NT2/D1 (cell line): Measurements from ENCODE around the gene CCNJ.

ENCODE experiments used
- SUZ12 ChIP-seq: IDR thresholded peaks from 2 replicates; pipeline ENCODE4 v1.6.1; 2011; ENCODE audit not compliant: insufficient read length, insufficient read depth; ENCODE audit errors: extremely low read depth
- YY1 ChIP-seq: IDR thresholded peaks from 2 replicates; pipeline ENCODE4 v1.6.1; 2011; ENCODE audit not compliant: insufficient read length, insufficient read depth
- ZNF274 ChIP-seq: IDR thresholded peaks from 2 replicates; pipeline ENCODE4 v1.6.1; 2011; ENCODE audit warnings: mild to moderate bottlenecking, low read depth, low read length

DNA sequence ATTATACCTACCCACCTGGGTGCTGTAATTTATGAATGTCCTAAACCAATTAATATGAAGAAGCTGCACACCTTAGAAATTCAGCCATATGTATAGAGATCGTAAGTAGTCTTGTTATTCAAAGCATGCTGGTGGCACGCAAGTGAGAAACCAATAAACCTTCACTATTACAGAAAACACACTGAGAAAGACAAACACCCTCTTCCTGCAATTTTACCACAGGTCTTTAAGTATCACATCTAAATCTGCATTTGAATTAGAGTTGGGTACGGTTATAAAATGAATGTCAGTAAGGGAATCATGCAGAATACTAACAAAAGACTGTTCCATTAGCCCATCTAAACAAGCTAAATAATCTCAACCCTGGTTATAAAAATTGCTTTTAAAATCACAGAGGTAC lies 33.8 kb downstream of the CCNJ start:
- no peak for TF ChIP-seq SUZ12
- no peak for TF ChIP-seq ZNF274
- no peak for TF ChIP-seq YY1
